Fibroblast of the aortic adventitia (primary cell): ENCODE data around the gene WNT16. TPM values are rescaled to one million over a fixed set of nuclear protein-coding genes. Genes with fewer than 3 reads are reported as not detected.

Experiments
- DNase-seq: peaks from one replicate; pipeline ENCODE4 v3.0.0-alpha.2; 2010; ENCODE audit warnings: low read depth
- H3K4me3 ChIP-seq: 2 replicates; pipeline ENCODE4 v1.5.1; 2011; ENCODE audit warnings: low read depth, mild to moderate bottlenecking, control low read depth, low read length, moderate library complexity
- CTCF ChIP-seq: IDR thresholded peaks from 2 replicates; pipeline ENCODE4 v1.5.1; 2011; ENCODE audit warnings: mild to moderate bottlenecking, low read length, control low read depth, inconsistent platforms; ENCODE audit not compliant: insufficient read depth
- total RNA-seq: library from RNA; depleted of rRNA; stranded (reverse); fragments of >200 nt; gene quantifications from 2 replicates; pipeline ENCODE4 v1.2.3, GENCODE V29; 2012; ENCODE audit warnings: low replicate concordance

The WNT16 gene
- total RNA-seq, 1 donor, result 2.7 TPM

GRCh38 chr7:121376979-121377378 is 48.2 kb downstream of the WNT16 start:
- no peak for TF ChIP-seq CTCF
- no peak for DNase-seq
- H3K4me3 ChIP-seq, result no peak overlapping the region

GRCh38 chr7:121379930-121380329 is 51.1 kb downstream of the WNT16 start:
- H3K4me3 ChIP-seq, result no peak overlapping the region
- DNase-seq, result no peak
- TF ChIP-seq CTCF, result no peak

- no peak for TF ChIP-seq CTCF
- no peak overlapping the region for H3K4me3 ChIP-seq
- no peak for DNase-seq
Measured at GRCh38 chr7:121382473-121382872, 53.7 kb downstream of the WNT16 start.

- DNase-seq, result no peak
- no peak overlapping the region for H3K4me3 ChIP-seq
- no peak for TF ChIP-seq CTCF
Measured at GRCh38 chr7:121383235-121383910, 54.6 kb downstream of the WNT16 start.

- TF ChIP-seq CTCF, result no peak
- no peak overlapping the region for H3K4me3 ChIP-seq
- DNase-seq, result no peak
Measured at GRCh38 chr7:121384265-121384664, 55.5 kb downstream of the WNT16 start.

GRCh38 chr7:121385056-121385799 is 56.4 kb downstream of the WNT16 start:
- no peak for DNase-seq
- no peak overlapping the region for H3K4me3 ChIP-seq
- TF ChIP-seq CTCF, result no peak
